22Rv1 (cell line): Measurements from ENCODE around the gene ASTN2.

Experiments used
- ZFX ChIP-seq: fragments of 450-650 bp; IDR thresholded peaks from 2 replicates; pipeline ENCODE4 v1.6.1; 2017; ENCODE audit warnings: antibody characterized with exemption, borderline replicate concordance
- TF ChIP-seq, protein P1 (sequence below): fragments of 450-650 bp; IDR thresholded peaks from 2 replicates; pipeline ENCODE4 v1.5.1; 2017; ENCODE audit warnings: mild to moderate bottlenecking

DNA sequence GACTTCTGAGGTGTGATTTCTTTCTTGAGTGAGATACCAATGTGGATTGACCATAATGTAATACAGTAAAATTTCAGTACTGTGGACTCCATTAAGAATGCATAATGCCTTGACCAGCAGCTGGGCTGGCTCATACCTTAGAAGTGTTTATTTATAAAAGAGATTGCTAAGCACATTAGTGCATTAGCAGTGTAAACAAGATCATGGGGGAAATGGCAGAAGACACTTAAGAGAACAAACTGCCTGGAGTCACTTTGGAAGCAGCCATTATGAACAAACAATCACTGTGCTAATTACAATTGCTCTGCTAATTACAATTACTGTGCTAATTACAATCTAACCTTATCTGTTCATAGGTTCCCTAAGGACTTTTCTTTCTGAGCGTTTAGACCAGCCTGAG, 623.5 kb downstream of the ASTN2 start:
- TF ChIP-seq, protein P1, sequence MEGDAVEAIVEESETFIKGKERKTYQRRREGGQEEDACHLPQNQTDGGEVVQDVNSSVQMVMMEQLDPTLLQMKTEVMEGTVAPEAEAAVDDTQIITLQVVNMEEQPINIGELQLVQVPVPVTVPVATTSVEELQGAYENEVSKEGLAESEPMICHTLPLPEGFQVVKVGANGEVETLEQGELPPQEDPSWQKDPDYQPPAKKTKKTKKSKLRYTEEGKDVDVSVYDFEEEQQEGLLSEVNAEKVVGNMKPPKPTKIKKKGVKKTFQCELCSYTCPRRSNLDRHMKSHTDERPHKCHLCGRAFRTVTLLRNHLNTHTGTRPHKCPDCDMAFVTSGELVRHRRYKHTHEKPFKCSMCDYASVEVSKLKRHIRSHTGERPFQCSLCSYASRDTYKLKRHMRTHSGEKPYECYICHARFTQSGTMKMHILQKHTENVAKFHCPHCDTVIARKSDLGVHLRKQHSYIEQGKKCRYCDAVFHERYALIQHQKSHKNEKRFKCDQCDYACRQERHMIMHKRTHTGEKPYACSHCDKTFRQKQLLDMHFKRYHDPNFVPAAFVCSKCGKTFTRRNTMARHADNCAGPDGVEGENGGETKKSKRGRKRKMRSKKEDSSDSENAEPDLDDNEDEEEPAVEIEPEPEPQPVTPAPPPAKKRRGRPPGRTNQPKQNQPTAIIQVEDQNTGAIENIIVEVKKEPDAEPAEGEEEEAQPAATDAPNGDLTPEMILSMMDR, result no peak
- TF ChIP-seq ZFX, result no peak
